PC-9 (cell line): ENCODE data around the gene ASCC1. TPM values are rescaled to one million over a fixed set of nuclear protein-coding genes. Genes with fewer than 3 reads are reported as not detected.
A peak's percentile ranks its signal among the peaks of the same experiment; 100 is the strongest.

ENCODE experiments used
- BruUV-seq: library from RNA; stranded (reverse); fragments of 400-500 nt; replicated peaks from 2 replicates; lab custom pipeline; 2021; lab: Mats Ljungman, UMichigan
- CTCF ChIA-PET: fragments of 300-600 bp; sonication (Branson Sonifier 250); formaldehyde crosslinking; loops from one replicate; lab custom pipeline; 2022; ENCODE audit warnings: antibody characterized with exemption; lab: Charles Lee
- POLR2A ChIA-PET: fragments of 300-600 bp; sonication (Branson Sonifier 250); formaldehyde crosslinking; loops from one replicate; lab custom pipeline; 2022; ENCODE audit warnings: antibody characterized with exemption; ENCODE audit not compliant: unreplicated experiment; lab: Charles Lee
- DNase-seq, 2 experiments: peaks; one replicate each; pipeline versions ENCODE4 v3.0.0 to v3.0.0-alpha.2; 2015 to 2022; ENCODE audit warnings: mixed read lengths in 1 of 2
- H2AFZ ChIP-seq: fragments of 200-600 bp; sonication (generic); 2 replicates; pipeline ENCODE4 v1.8.1; 2017; ENCODE audit warnings: antibody characterized with exemption
- H3F3A ChIP-seq: fragments of 200-600 bp; sonication (generic); 2 replicates; pipeline ENCODE4 v1.8.1; 2017; ENCODE audit warnings: antibody characterized with exemption, mild to moderate bottlenecking, low read depth; ENCODE audit not compliant: insufficient read depth
- H3K27ac ChIP-seq: fragments of 200-600 bp; sonication (generic); 2 replicates; pipeline ENCODE4 v1.6.1; 2016; ENCODE audit warnings: mixed run types
- H3K27me3 ChIP-seq: fragments of 200-600 bp; sonication (generic); 2 replicates; pipeline ENCODE4 v1.6.1; 2016; ENCODE audit warnings: low read depth, mixed run types; ENCODE audit not compliant: insufficient read depth
- H3K36me3 ChIP-seq: fragments of 200-600 bp; sonication (generic); 2 replicates; pipeline ENCODE4 v1.6.1; 2016; ENCODE audit warnings: low read depth, mixed run types
- H3K4me1 ChIP-seq: fragments of 200-600 bp; sonication (generic); replicated peaks from 2 replicates; pipeline ENCODE4 v1.6.1; 2016; ENCODE audit warnings: mixed run types; ENCODE audit not compliant: insufficient read depth
- H3K4me2 ChIP-seq: fragments of 200-600 bp; sonication (generic); 2 replicates; pipeline ENCODE4 v1.6.1; 2017; ENCODE audit warnings: mixed run types
- H3K4me3 ChIP-seq: fragments of 200-600 bp; sonication (generic); 2 replicates; pipeline ENCODE4 v1.6.1; 2016; ENCODE audit warnings: mixed run types
- H3K79me2 ChIP-seq: fragments of 200-600 bp; sonication (generic); 2 replicates; pipeline ENCODE4 v1.6.1; 2017; ENCODE audit warnings: low read depth, mixed run types
- H3K9me2 ChIP-seq: fragments of 200-600 bp; sonication (generic); 2 replicates; pipeline ENCODE4 v1.8.1; 2017; ENCODE audit warnings: mild to moderate bottlenecking; ENCODE audit not compliant: insufficient read depth
- H3K9me3 ChIP-seq: fragments of 200-600 bp; sonication (generic); 2 replicates; pipeline ENCODE4 v1.8.1; 2016; ENCODE audit warnings: low read depth; ENCODE audit not compliant: insufficient read depth
- H4K20me1 ChIP-seq: fragments of 200-600 bp; sonication (generic); 2 replicates; pipeline ENCODE4 v1.8.1; 2017; ENCODE audit not compliant: insufficient read depth
- CTCF ChIP-seq: fragments of 200-600 bp; sonication (generic); conservative IDR thresholded peaks from 2 replicates; pipeline ENCODE4 v1.6.1; 2017; ENCODE audit warnings: mixed run types, antibody characterized with exemption, mild to moderate bottlenecking, moderate library complexity
- EZH2 ChIP-seq: fragments of 200-600 bp; sonication (generic); IDR thresholded peaks from 2 replicates; pipeline ENCODE4 v1.8.0; 2017; ENCODE audit warnings: antibody characterized with exemption, low read depth
- intact Hi-C: fragments of 100-400 bp; cut with micrococcal nuclease; formaldehyde crosslinking; loops from one replicate; pipeline ENCODE4 v1.10.0; 2022; ENCODE audit not compliant: unreplicated experiment
- total RNA-seq: library from RNA; stranded (reverse); gene quantifications from 2 replicates; pipeline ENCODE4 v1.2.3, GENCODE V29; 2021

The ASCC1 gene
- total RNA-seq, 1 experiment from 2014 or later, result 129 TPM

- Histone ChIP-seq H3F3A (peaks cover 70% of the 10 kb centered on the region), H2AFZ (no peak overlapping the region), H3K27ac (peak overlapping the region; percentile 97), H3K27me3 (no peaks in the 10 kb centered on the region), H3K4me3 (no peak overlapping the region; the same call in 1 of the 2 replicates), H3K9me3 (no peaks in the 10 kb centered on the region), H4K20me1 (no peaks in the 10 kb centered on the region), H3K9me2 (no peaks in the 10 kb centered on the region), H3K4me1 (peaks cover 74% of the 10 kb centered on the region), H3K36me3 (no peaks in the 10 kb centered on the region), H3K79me2 (no peaks in the 10 kb centered on the region), H3K4me2 (peak overlapping the region; percentile 94)
- DNase-seq, result peak; percentile 83 to 96
- CTCF ChIA-PET, result interaction anchor here (0.7 to 1.3 kb wide), 3 partner anchors 10 to 27 kb away, joined by 3 to 4 read pairs (median 3); partner anchors contain the start of gene DDIT4
- TF ChIP-seq EZH2 (no peak), CTCF (no peak)
- POLR2A ChIA-PET, result interaction anchor here (0.5 to 0.7 kb wide), 4 partner anchors 17 to 425 kb away, joined by 3 to 5 read pairs (median 4); no protein-coding TSS in a partner anchor
- intact Hi-C loops, result loop anchor here (1.0 kb wide), 1 partner anchor 9 kb away; no protein-coding TSS in a partner anchor
- BruUV-seq, result no TSS peak
Measured at GRCh38 chr10:72263613-72264241, 47.7 kb upstream of the ASCC1 start.

GRCh38 chr10:72261784-72262404, 45.8 kb upstream of the ASCC1 start:
- peaks cover 83% of the 10 kb centered on the region for H3K4me1 ChIP-seq
- TF ChIP-seq CTCF (no peak), EZH2 (no peak)
- peak overlapping the region; percentile 94 for H3K4me2 ChIP-seq
- H3K9me3 ChIP-seq, result no peaks in the 10 kb centered on the region
- H2AFZ ChIP-seq, result peak overlapping the region; percentile 74; the same call in 1 of the 2 replicates
- no TSS peak for BruUV-seq
- no peaks in the 10 kb centered on the region for H3K79me2 ChIP-seq
- ChIA-PET POLR2A (no interaction called here), CTCF (interaction anchor here (0.6 to 0.7 kb wide), 2 partner anchors 13 to 148 kb away, joined by 5 read pairs; no protein-coding TSS in a partner anchor)
- no peaks in the 10 kb centered on the region for H4K20me1 ChIP-seq
- no peaks in the 10 kb centered on the region for H3K36me3 ChIP-seq
- no peaks in the 10 kb centered on the region for H3K9me2 ChIP-seq
- H3K27me3 ChIP-seq, result no peaks in the 10 kb centered on the region
- H3K27ac ChIP-seq, result peak overlapping the region; percentile 97
- H3K4me3 ChIP-seq, result peak overlapping the region; percentile 63
- intact Hi-C loops, result loop anchor here (2.0 kb wide), 1 partner anchor 181 kb away; no protein-coding TSS in a partner anchor
- peaks cover 75% of the 10 kb centered on the region for H3F3A ChIP-seq
- peak in 1 of 2 experiments; percentile 76 for DNase-seq

- H3K4me1 ChIP-seq, result peaks cover 80% of the 10 kb centered on the region
- H3K36me3 ChIP-seq, result no peaks in the 10 kb centered on the region
- CTCF ChIA-PET, result interaction anchor here (0.6 to 1.3 kb wide), 7 partner anchors 12 to 213 kb away, joined by 3 to 6 read pairs (median 4); partner anchors contain the start of gene DDIT4
- H4K20me1 ChIP-seq, result no peaks in the 10 kb centered on the region
- H3K4me2 ChIP-seq, result peak overlapping the region; percentile 94
- intact Hi-C loops, result loop anchor here (1.0 to 2.0 kb wide), 2 partner anchors 13 to 180 kb away; no protein-coding TSS in a partner anchor
- no peaks in the 10 kb centered on the region for H3K9me3 ChIP-seq
- no peak for TF ChIP-seq EZH2
- no peak for TF ChIP-seq CTCF
- H3K27me3 ChIP-seq, result no peaks in the 10 kb centered on the region
- H3F3A ChIP-seq, result peaks cover 74% of the 10 kb centered on the region
- no peaks in the 10 kb centered on the region for H3K79me2 ChIP-seq
- H2AFZ ChIP-seq, result peak overlapping the region; percentile 74
- TSS peak; percentile 85 for BruUV-seq
- peak; percentile 45 to 52 for DNase-seq
- H3K4me3 ChIP-seq, result peak overlapping the region; percentile 63
- H3K27ac ChIP-seq, result peak overlapping the region; percentile 97
- no peaks in the 10 kb centered on the region for H3K9me2 ChIP-seq
- POLR2A ChIA-PET, result interaction anchor here (0.6 to 0.9 kb wide), 6 partner anchors 12 to 74 kb away, joined by 3 to 8 read pairs (median 3); no protein-coding TSS in a partner anchor
Measured at GRCh38 chr10:72260976-72261783, 45.1 kb upstream of the ASCC1 start.
